Motor neuron (in vitro differentiated cells): ENCODE results near the gene DPCD. TPM values are rescaled to one million over a fixed set of nuclear protein-coding genes. Genes with fewer than 3 reads are reported as not detected.
A peak's percentile ranks its signal among the peaks of the same experiment; 100 is the strongest.

Experiments
- ATAC-seq, 8 experiments: fragments of 200-7000 bp; cut with Tn5 transposase; replicated peaks in 6 of 8; 2 replicates each; pipeline ENCODE4 v1.8.0; 2021; ENCODE audit warnings: mild to moderate bottlenecking in 8 of 8, moderate library complexity in 8 of 8
- H3K27ac ChIP-seq, 2 donors: fragments of 250-450 bp; sonication (Bioruptor Pico); 2 replicates each; pipeline ENCODE4 v1.9.0; 2021; ENCODE audit warnings: antibody characterized with exemption in 2 of 2, mild to moderate bottlenecking in 2 of 2, moderate library complexity in 1 of 2
- H3K4me1 ChIP-seq, 2 donors: fragments of 250-450 bp; sonication (Bioruptor Pico); replicated peaks in 1 of 2; 2 replicates each; pipeline ENCODE4 v1.6.1; 2021; ENCODE audit warnings: antibody characterized with exemption in 2 of 2, mild to moderate bottlenecking in 2 of 2, moderate library complexity in 1 of 2
- H3K4me3 ChIP-seq, 5 donors: fragments of 250-450 bp; sonication (Bioruptor Pico); 2 replicates each; pipeline ENCODE4 v1.9.0; 2021; ENCODE audit warnings: antibody characterized with exemption in 5 of 5, mild to moderate bottlenecking in 5 of 5, moderate library complexity in 4 of 5
- WGBS, 10 experiments: fragments of 450-650 bp; shearing (Covaris generic); methylation state at CpG; one replicate each; pipeline ENCODE4 v1.0.0; 2022; 5-methylcytosine and 5-hydroxymethylcytosine counted together
- in situ Hi-C, 9 experiments: fragments of 400-800 bp; cut with MboI; loops; one replicate each; pipeline ENCODE4 v1.15.0; 2021; ENCODE audit warnings: low sequenced_read_pairs in 9 of 9, low pct_unique_long_range_greater_than_20kb in 2 of 9; ENCODE audit not compliant: unreplicated experiment in 9 of 9
- total RNA-seq, 8 experiments: library from RNA; unstranded; fragments of 300-600 nt; gene quantifications; 2 replicates each; pipeline versions ENCODE4 v1.2.3 to v1.2.4, GENCODE V29; 2022

The DPCD gene
- total RNA-seq, 8 experiments from 2014 or later, result 28.9 to 105 (median 64.7) TPM

DNA sequence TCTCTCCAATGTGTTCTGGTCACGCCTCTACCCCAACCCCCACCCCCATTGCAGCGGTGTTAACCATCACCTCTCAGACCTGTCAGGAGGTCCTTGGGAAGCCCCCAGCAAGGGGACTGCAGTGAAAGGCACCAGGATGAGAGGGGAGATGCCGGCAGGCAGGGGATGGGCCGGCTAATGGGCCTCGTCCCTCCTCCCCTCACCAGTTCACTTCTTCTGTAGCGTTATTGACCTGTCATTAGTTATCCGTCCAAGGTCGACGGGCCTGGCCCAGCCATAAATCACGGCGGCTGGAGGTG, 18.8 kb upstream of the DPCD start:
- WGBS, 10 experiments, result 0% methylated on average over 2 of the region's 11 CpGs; no CpG with 5 or more reads in 9 of the 10 experiments
- Histone ChIP-seq H3K4me1 (peaks cover 26 to 35% of the 10 kb centered on the region in 2 donors), H3K4me3 (peak overlapping the region in 3 of 5 donors; percentile 29 to 51 (median 37)), H3K27ac (peak overlapping the region in 1 of 2 donors; percentile 40)
- no peak for ATAC-seq
- in situ Hi-C loops, result loop anchor here in 8 of 9 experiments (10.0 to 25.0 kb wide), 3 partner anchors 257 to 357 kb away; no protein-coding TSS in a partner anchor

- Histone ChIP-seq H3K27ac (peak overlapping the region; percentile 24 to 40), H3K4me1 (peaks cover 26 to 40% of the 10 kb centered on the region in 2 donors), H3K4me3 (peak overlapping the region; percentile 29 to 51 (median 37))
- WGBS, 10 experiments, result no CpG with 5 or more reads among the region's 56 CpGs
- ATAC-seq, result peak; percentile 43 to 80 (median 48)
- in situ Hi-C loops, result loop anchor here (5.0 to 25.0 kb wide), 4 partner anchors 258 to 358 kb away; no protein-coding TSS in a partner anchor
Measured at GRCh38 chr10:101569622-101570427, 18.3 kb upstream of the DPCD start.

GRCh38 chr10:101570428-101571270, 17.5 kb upstream of the DPCD start:
- Histone ChIP-seq H3K27ac (no peak overlapping the region), H3K4me1 (peaks cover 22 to 37% of the 10 kb centered on the region in 2 donors), H3K4me3 (peak overlapping the region; percentile 29 to 51 (median 37))
- WGBS, 10 experiments, result 17 to 80% (median 35%) methylated on average over 1 to 7 of the region's 37 CpGs; no CpG with 5 or more reads in 6 of the 10 experiments
- peak in 4 of 8 experiments; percentile 4 to 38 (median 35) for ATAC-seq
- in situ Hi-C loops, result loop anchor here in 6 of 9 experiments (5.0 to 25.0 kb wide), 3 partner anchors 258 to 358 kb away; no protein-coding TSS in a partner anchor

DNA sequence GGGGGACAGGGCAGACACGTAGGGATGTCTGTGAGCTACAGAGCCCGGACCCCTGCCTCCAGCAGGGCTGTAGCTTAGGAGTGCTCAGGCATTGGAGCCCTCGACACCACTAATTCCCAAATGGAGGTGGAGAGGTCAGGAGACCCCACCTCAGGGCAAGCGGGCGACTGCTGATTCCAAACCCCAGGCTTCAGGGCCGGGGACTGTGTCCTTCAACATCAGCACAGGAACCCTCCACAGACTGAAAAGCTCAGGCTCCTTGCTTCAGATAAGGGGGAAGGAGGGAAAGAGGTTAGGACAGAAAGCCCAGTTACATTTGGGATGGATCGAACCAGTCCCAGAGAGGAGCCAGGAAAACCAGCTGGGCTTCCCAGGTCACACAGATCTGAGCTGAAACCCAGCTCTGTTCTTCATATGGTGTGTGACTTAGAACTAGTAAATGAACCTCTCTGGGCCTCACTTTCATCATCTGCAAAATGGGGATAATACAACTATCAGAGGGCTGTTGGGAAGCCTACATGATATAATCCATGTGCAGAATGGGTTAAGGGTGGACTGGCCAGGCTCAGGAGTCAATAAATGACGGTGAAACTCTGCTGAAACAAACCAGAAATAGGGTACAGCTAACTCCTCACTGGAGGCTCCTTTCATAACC, 16.7 kb upstream of the DPCD start:
- 10 to 93% (median 80%) methylated on average over 1 to 6 of the region's 8 CpGs; no CpG with 5 or more reads in 4 of the 10 experiments for WGBS, 10 experiments
- in situ Hi-C loops, result loop anchor here in 6 of 9 experiments (5.0 to 25.0 kb wide), 3 partner anchors 259 to 359 kb away; no protein-coding TSS in a partner anchor
- ATAC-seq, result no peak
- Histone ChIP-seq H3K4me3 (no peak overlapping the region), H3K4me1 (peaks cover 17 to 29% of the 10 kb centered on the region in 2 donors), H3K27ac (no peak overlapping the region)

DNA sequence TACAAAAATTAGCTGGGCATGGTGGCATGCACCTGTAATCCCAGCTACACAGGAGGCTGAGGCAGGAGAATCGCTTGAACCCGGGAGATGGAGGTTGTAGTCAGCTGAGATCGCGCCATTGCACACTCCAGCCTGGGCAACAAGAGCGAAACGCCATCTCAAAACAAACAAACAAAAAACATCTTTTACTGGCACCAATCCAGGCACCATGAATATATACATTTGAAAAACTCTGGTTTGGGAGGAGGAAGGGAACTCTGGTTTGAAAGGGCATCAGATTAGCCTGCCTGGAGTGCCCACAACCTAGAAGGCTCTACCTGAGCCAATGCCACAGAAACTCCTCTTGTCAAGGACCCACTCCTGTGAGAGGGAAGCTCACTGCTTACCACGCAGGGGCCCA, 16.0 kb upstream of the DPCD start:
- no peak for ATAC-seq
- Histone ChIP-seq H3K4me1 (peaks cover 17 to 25% of the 10 kb centered on the region in 2 donors), H3K4me3 (no peak overlapping the region), H3K27ac (no peak overlapping the region)
- in situ Hi-C loops, result loop anchor here in 6 of 9 experiments (5.0 to 25.0 kb wide), 3 partner anchors 260 to 360 kb away; no protein-coding TSS in a partner anchor
- WGBS, 10 experiments, result 33 to 100% (median 94%) methylated on average over 1 to 6 of the region's 7 CpGs; no CpG with 5 or more reads in 4 of the 10 experiments

DNA sequence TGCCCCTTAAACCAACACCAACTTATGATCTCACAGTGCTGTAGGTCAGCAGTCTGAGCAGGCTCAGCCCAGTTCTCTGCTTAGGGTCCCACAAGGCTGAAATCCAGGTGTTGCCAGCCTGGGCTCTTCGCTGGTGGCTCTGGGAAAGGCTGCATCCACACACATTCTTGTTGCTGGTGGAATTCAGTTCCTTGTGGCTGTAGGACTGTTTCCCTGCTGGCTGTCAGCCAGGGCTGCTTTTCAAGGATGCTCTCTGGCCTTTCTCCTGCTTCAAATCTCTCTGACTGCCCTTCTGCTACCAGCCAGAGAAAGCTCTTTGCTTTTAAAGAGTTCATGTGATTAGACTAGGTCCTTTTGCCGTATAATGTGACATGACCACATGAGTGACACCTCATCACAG, 15.3 kb upstream of the DPCD start:
- no peak for ATAC-seq
- 40 to 100% (median 80%) methylated on average over 1 of the region's 2 CpGs; no CpG with 5 or more reads in 4 of the 10 experiments for WGBS, 10 experiments
- in situ Hi-C loops, result loop anchor here in 6 of 9 experiments (5.0 to 25.0 kb wide), 3 partner anchors 260 to 360 kb away; no protein-coding TSS in a partner anchor
- no peak overlapping the region for H3K4me3 ChIP-seq
- no peak overlapping the region for H3K27ac ChIP-seq
- peaks cover 17 to 25% of the 10 kb centered on the region in 2 donors for H3K4me1 ChIP-seq

DNA sequence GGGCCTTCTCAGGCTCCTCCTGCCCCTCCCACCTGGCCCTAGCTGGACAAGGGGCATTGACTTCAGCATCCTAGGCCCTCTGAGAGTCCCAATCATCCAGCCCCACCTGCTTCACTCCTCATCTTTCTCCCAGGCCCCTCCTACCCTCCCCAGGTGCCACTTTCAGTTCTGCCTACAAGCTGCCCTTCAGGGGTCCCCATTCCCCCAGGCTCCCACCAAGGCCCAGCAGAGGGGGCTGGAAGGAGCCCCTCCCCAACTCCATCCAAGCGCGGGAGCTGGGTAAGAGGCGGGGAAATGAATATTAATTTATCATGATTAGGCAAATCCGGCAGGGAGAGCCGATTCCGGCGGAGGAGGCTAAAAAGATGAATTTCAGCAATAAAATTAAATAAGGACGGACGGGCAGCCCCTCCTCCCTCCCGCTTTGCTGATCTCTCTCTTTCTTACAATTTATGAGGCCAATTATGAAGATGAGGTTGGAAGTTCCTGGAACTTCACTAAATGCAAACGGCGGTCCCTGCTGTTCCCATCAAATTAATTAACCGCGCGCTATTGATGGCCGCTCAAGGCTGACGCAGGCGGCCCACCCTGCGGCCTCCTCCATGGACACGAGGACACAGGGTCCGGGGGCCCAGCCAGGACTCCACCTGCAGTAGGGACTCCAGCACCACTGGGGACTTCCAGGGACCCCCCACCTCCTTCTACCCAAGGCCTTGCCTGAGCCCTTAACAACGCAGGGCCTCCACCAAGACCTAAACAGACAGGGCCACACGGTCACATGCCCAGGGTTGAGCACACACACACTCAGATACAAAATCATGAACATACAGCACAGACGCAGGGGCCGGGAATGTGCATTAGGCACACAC, 14.0 kb upstream of the DPCD start:
- WGBS, 10 experiments, result 55 to 100% (median 70%) methylated on average over 1 to 20 of the region's 25 CpGs; no CpG with 5 or more reads in 2 of the 10 experiments
- in situ Hi-C loops, result loop anchor here in 6 of 9 experiments (5.0 to 25.0 kb wide), 3 partner anchors 262 to 362 kb away; no protein-coding TSS in a partner anchor

GRCh38 chr10:101575091-101575490, 13.0 kb upstream of the DPCD start:
- in situ Hi-C loops, result no loop called here
- Histone ChIP-seq H3K4me1 (peaks cover 6 to 19% of the 10 kb centered on the region in 2 donors), H3K4me3 (no peak overlapping the region), H3K27ac (no peak overlapping the region)
- no peak for ATAC-seq
- WGBS, 10 experiments, result 100% methylated on average over 1 of the region's 3 CpGs; no CpG with 5 or more reads in 9 of the 10 experiments

More for the DNA sequence above, 14.0 kb upstream of the DPCD start:
- peaks cover 13 to 23% of the 10 kb centered on the region in 2 donors for H3K4me1 ChIP-seq
- H3K4me3 ChIP-seq, result no peak overlapping the region
- ATAC-seq, result peak in 5 of 8 experiments; percentile 3 to 44 (median 27)
- no peak overlapping the region for H3K27ac ChIP-seq

DNA sequence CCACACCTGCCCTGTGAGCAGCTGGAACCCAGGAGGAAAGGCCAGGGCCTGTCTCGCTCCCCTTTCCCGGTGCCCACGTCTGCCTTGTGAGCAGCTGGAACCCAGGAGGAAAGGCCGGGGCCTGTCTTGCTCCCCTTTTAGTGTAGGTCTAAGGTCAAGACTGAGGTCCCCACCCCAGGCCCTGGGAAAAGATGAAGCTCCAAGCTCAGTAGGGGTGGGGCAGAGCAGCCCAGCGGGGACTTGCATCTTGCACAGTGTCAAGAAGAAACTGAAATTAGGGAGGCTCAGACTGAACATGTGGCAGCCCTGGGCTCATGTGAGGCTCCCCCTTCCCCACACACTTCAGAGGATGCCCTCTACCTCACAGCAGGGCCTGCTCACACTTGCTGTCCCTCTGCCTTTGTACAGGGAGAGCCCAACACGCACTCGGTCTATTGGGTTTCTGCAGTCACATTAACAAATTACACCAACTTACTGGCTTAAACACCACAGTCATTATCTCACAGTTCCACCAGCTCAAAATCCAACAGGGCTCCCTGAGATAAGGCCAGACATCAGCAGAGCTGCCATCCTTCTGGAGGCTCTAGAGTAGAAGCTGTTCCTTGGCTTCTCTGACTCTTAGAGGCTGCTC, 12.4 kb upstream of the DPCD start:
- WGBS, 10 experiments, result 80 to 100% (median 100%) methylated on average over 1 to 4 of the region's 7 CpGs; no CpG with 5 or more reads in 7 of the 10 experiments
- Histone ChIP-seq H3K4me1 (peaks cover 2 to 15% of the 10 kb centered on the region in 2 donors), H3K27ac (no peak overlapping the region), H3K4me3 (no peak overlapping the region)
- in situ Hi-C loops, result no loop called here
- no peak for ATAC-seq

DNA sequence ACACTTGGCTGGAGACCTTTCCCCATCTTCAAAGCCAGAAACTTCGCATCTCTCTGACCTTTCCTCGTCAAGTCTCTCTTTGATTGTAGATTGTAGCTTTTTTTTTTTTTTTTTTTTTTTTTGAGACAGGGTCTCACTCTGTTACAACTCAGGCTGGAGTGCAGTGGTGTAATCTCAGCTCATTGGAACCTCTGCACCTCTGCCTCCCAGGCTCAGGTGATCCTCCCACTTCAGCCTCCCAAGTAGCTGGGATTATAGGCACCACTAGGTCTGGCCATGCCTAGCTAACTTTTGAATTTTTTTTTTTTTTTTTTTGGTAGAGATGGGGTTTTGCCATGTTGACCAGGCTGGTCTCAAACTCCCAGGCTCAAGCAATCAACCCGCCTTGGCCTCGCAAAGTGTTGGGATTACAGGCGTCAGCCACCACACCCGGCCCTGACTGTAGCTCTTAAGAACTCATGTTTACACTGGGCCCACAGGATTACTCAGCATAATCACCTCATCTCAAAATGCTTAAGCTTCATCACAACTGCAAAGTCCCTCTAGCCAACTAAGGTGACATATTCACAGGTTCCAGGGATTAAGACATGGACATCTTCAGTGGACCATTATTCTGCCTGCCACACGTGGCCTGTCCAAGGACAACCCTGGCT, 11.8 kb upstream of the DPCD start:
- in situ Hi-C loops, result no loop called here
- peaks cover 0 to 13% of the 10 kb centered on the region in 2 donors for H3K4me1 ChIP-seq
- H3K27ac ChIP-seq, result no peak overlapping the region
- no peak overlapping the region for H3K4me3 ChIP-seq
- WGBS, 10 experiments, result 85 to 100% (median 93%) methylated on average over 2 to 7 of the region's 7 CpGs; no CpG with 5 or more reads in 2 of the 10 experiments
- peak in 3 of 8 experiments; percentile 34 to 79 (median 65) for ATAC-seq
